SK-MEL-5 (cell line): ENCODE data around the gene SLC25A26. TPM values are rescaled to one million over a fixed set of nuclear protein-coding genes. Genes with fewer than 3 reads are reported as not detected.
"Not testable (repeated sequence)": the region's sequence is repeated elsewhere in the genome, so short reads cannot be mapped to it uniquely, and the experiment has no call there.

ENCODE experiments used
- DNase-seq: peaks from one replicate; pipeline ENCODE4 v3.0.0-alpha.2; 2016; ENCODE audit warnings: low read depth, low spot score
- in situ Hi-C: cut with HindIII; loops from 2 replicates; pipeline ENCODE4 v1.10.0; 2016; ENCODE audit warnings: low sequenced_read_pairs, high pct_unique_total_duplicates, low pct_unique_long_range_greater_than_20kb
- total RNA-seq: library from RNA; depleted of rRNA; stranded (reverse); fragments of >200 nt; shearing (Covaris generic); gene quantifications from 2 replicates; pipeline ENCODE4 v1.2.3, GENCODE V29; 2014

The SLC25A26 gene
- total RNA-seq, 1 experiment from 2014 or later = 32.7 TPM

GRCh38 chr3:66259566-66260255 is 38.9 kb downstream of the SLC25A26 start:
- in situ Hi-C loops = no loop called here
- no peak for DNase-seq

GRCh38 chr3:66260431-66260830 is 39.6 kb downstream of the SLC25A26 start:
- no peak for DNase-seq
- in situ Hi-C loops = no loop called here

- in situ Hi-C loops = no loop called here
- no peak for DNase-seq
Measured at GRCh38 chr3:66261355-66261754, 40.6 kb downstream of the SLC25A26 start.

- no peak for DNase-seq
- in situ Hi-C loops = no loop called here
Measured at GRCh38 chr3:66265649-66266048, 44.8 kb downstream of the SLC25A26 start.

GRCh38 chr3:66266551-66266950 is 45.8 kb downstream of the SLC25A26 start:
- in situ Hi-C loops = no loop called here
- DNase-seq = no peak

GRCh38 chr3:66267031-66267430 is 46.2 kb downstream of the SLC25A26 start:
- no peak for DNase-seq

DNA sequence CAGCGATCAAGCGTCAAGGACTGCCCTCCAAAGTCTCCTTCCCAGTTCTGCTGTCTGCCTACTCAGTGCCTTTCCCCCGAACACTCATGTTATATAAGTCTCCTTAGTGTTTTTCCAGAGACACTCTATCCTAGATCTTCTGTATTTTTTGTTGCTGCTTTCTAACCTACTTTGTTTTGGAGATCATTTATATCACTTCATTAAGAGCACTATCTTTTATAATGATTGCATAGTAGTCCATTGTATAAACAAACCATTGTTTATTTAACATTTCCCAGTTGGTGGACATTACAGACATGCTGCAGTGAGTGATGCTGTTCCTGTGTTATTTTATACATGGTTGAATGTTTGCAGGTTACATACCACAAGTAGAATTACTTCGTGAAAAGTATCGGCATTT is 47.1 kb downstream of the SLC25A26 start:
- in situ Hi-C loops = no loop called here

More at GRCh38 chr3:66267031-66267430, 46.2 kb downstream of the SLC25A26 start:
- in situ Hi-C loops = no loop called here

DNA sequence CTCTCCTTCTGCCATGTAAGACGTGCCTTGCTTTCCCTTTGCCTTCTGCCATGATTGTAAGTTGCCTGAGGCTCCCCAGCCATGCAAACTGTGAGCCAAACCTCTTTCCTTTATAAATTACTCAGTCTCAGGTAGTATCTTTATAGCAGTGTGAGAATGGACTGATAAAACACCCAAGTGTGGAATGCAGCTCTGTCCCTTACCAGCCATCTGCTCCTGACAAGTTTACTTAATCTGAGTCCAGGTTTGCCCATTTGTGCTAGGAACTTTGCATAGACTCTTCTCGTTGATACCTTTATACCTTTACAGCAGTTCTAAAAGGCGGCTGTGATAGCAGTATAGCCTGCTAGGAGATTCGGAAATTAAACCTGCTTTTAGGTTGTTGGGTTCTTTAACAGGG is 48.1 kb downstream of the SLC25A26 start:
- DNase-seq = no peak
- in situ Hi-C loops = no loop called here

More for the DNA sequence above, 47.1 kb downstream of the SLC25A26 start:
- no peak for DNase-seq

GRCh38 chr3:66269411-66269810 is 48.6 kb downstream of the SLC25A26 start:
- DNase-seq = no peak
- in situ Hi-C loops = no loop called here

GRCh38 chr3:66270288-66270687 is 49.5 kb downstream of the SLC25A26 start:
- no peak for DNase-seq
- in situ Hi-C loops = no loop called here

GRCh38 chr3:66270701-66271100 is 49.9 kb downstream of the SLC25A26 start:
- no peak for DNase-seq
- in situ Hi-C loops = no loop called here

GRCh38 chr3:66271231-66271630 is 50.4 kb downstream of the SLC25A26 start:
- DNase-seq = no peak
- in situ Hi-C loops = no loop called here

GRCh38 chr3:66272016-66272415 is 51.2 kb downstream of the SLC25A26 start:
- DNase-seq = no peak
- in situ Hi-C loops = no loop called here

GRCh38 chr3:66274837-66275236 is 54.0 kb downstream of the SLC25A26 start:
- in situ Hi-C loops = not testable (repeated sequence)

DNA sequence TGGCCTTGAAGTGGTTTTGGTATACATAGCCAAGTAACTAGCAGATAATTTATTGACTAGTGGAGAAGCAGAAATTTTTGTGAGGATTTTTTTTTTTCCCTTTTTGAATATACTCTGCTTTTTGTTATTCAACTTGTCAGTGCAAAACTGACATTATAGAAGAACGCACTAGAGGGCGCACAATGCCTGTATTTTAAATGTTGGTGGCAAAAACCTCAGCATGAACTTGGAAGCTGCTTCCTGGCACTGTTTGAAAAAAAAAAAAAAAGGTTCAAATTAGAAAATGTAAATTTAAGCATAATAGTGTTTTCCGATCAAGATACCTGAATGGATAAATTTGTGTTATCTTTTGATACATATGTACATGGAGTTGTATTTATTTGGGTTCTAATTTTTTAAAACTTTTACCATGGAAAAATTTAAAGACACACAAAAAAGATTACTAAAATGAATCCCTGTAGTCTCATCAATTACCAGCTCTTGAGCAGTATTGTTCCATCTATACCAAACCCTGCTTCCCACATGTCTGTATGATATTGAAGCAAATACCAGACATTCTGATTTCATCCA is 56.0 kb downstream of the SLC25A26 start:
- in situ Hi-C loops = no loop called here
- DNase-seq = peak; percentile 84

More at GRCh38 chr3:66274837-66275236, 54.0 kb downstream of the SLC25A26 start:
- DNase-seq = not testable (repeated sequence)

DNA sequence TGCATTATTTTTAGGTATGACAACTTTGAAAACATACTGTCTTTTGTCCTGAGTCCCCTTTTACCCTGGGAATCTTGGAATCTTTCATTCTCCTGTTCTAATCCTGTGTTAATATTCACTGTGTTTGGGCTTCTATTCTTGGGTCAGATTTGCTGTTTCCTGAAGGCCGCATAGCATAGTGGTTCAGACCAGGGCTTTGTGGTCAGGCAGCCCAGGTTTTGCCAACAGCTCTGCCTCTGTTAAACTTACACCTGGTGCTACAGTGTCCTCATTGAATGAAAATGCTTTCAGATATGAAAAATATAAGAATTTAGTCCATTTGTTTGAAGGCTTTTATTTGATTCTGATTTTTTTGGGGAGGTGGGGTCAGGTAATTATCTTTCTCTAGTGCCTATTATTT is 58.4 kb downstream of the SLC25A26 start:
- in situ Hi-C loops = no loop called here

GRCh38 chr3:66280304-66280703 is 59.5 kb downstream of the SLC25A26 start:
- DNase-seq = no peak
- in situ Hi-C loops = no loop called here

More for the DNA sequence above, 58.4 kb downstream of the SLC25A26 start:
- no peak for DNase-seq

GRCh38 chr3:66291922-66292321 is 71.1 kb downstream of the SLC25A26 start:
- in situ Hi-C loops = not testable (repeated sequence)

GRCh38 chr3:66297260-66297873 is 76.6 kb downstream of the SLC25A26 start:
- no peak for DNase-seq
- in situ Hi-C loops = no loop called here

More at GRCh38 chr3:66291922-66292321, 71.1 kb downstream of the SLC25A26 start:
- not testable (repeated sequence) for DNase-seq
